CD4-positive, CD25-positive, alpha-beta regulatory T cell (primary cell): ENCODE measurements around the gene CPE. TPM values are rescaled to one million over a fixed set of nuclear protein-coding genes. Genes with fewer than 3 reads are reported as not detected.

Experiments
- ATAC-seq, 2 donors: fragments of 150-1000 bp; cut with Tn5 transposase; one replicate each; pipeline ENCODE4 v1.10.0; 2021; ENCODE audit warnings: low read depth in 2 of 2, moderate number of reproducible peaks in 2 of 2, moderate library complexity in 1 of 2
- DNase-seq, 3 donors: peaks; one replicate each; pipeline versions ENCODE4 v3.0.0 to v3.0.0-alpha.2; 2012 to 2022; ENCODE audit warnings: mixed read lengths in 1 of 3
- H3K27ac ChIP-seq: one replicate; pipeline ENCODE4 v1.7.0; 2013; ENCODE audit warnings: mild to moderate bottlenecking, low read length; ENCODE audit not compliant: insufficient read depth, poor library complexity, severe bottlenecking
- H3K27me3 ChIP-seq: one replicate; pipeline ENCODE4 v1.7.0; 2013; ENCODE audit warnings: low read length; ENCODE audit not compliant: control insufficient read depth, insufficient read depth
- H3K36me3 ChIP-seq: one replicate; pipeline ENCODE4 v1.7.0; 2013; ENCODE audit warnings: mild to moderate bottlenecking, low read length, moderate library complexity; ENCODE audit not compliant: control insufficient read depth, insufficient read depth
- H3K4me1 ChIP-seq: 2 replicates; pipeline ENCODE4 v1.7.0; 2013; ENCODE audit warnings: mild to moderate bottlenecking, low read length; ENCODE audit not compliant: insufficient read depth, control insufficient read depth, poor library complexity, severe bottlenecking
- H3K4me3 ChIP-seq: one replicate; pipeline ENCODE4 v1.7.0; 2013; ENCODE audit warnings: low read depth, mild to moderate bottlenecking, low read length, moderate library complexity
- H3K9me3 ChIP-seq, 2 experiments: 1 replicate in 1 of 2; 2 replicates in 1 of 2; pipeline ENCODE4 v1.7.0; 2013; ENCODE audit warnings: low read length in 2 of 2, mild to moderate bottlenecking in 1 of 2, moderate library complexity in 1 of 2; ENCODE audit not compliant: control insufficient read depth in 2 of 2
- H3K27ac Mint-ChIP-seq, 3 donors: one replicate each; pipeline ENCODE4 v1.8.0; 2020 to 2022; ENCODE audit warnings: mild to moderate bottlenecking in 3 of 3, mixed read lengths in 3 of 3, moderate library complexity in 2 of 3
- H3K27me3 Mint-ChIP-seq: one replicate; pipeline ENCODE4 v1.8.0; 2022; ENCODE audit warnings: mild to moderate bottlenecking, mixed read lengths
- H3K36me3 Mint-ChIP-seq: one replicate; pipeline ENCODE4 v1.8.0; 2020; ENCODE audit warnings: mixed read lengths
- H3K4me1 Mint-ChIP-seq, 4 donors: one replicate each; pipeline ENCODE4 v1.8.0; 2020 to 2022; ENCODE audit warnings: mixed read lengths in 4 of 4, mild to moderate bottlenecking in 1 of 4
- H3K4me3 Mint-ChIP-seq, 4 donors: one replicate each; pipeline ENCODE4 v1.8.0; 2020 to 2022; ENCODE audit warnings: mild to moderate bottlenecking in 4 of 4, mixed read lengths in 4 of 4, moderate library complexity in 3 of 4
- H3K9me3 Mint-ChIP-seq, 7 donors: one replicate each; pipeline ENCODE4 v1.8.0; 2020 to 2022; ENCODE audit warnings: mixed read lengths in 7 of 7, mild to moderate bottlenecking in 3 of 7, moderate library complexity in 2 of 7
- polyA plus RNA-seq, 4 donors: library from polyadenylated mRNA; unstranded; fragments of 300-500 nt; fragmentation: Illumina TruSeq; gene quantifications; one replicate each; pipeline ENCODE4 v1.2.3, GENCODE V29; 2021
- total RNA-seq: library from RNA; stranded (reverse); gene quantifications from one replicate; pipeline ENCODE4 v1.2.3, GENCODE V29; 2022

Gene CPE
- total and polyA plus RNA-seq, 5 donors from 2014 or later: 1.6 to 4.6 (median 2.6) TPM

- no peak for ATAC-seq
Measured at GRCh38 chr4:165359506-165359905, 19.3 kb upstream of the CPE start.

DNA sequence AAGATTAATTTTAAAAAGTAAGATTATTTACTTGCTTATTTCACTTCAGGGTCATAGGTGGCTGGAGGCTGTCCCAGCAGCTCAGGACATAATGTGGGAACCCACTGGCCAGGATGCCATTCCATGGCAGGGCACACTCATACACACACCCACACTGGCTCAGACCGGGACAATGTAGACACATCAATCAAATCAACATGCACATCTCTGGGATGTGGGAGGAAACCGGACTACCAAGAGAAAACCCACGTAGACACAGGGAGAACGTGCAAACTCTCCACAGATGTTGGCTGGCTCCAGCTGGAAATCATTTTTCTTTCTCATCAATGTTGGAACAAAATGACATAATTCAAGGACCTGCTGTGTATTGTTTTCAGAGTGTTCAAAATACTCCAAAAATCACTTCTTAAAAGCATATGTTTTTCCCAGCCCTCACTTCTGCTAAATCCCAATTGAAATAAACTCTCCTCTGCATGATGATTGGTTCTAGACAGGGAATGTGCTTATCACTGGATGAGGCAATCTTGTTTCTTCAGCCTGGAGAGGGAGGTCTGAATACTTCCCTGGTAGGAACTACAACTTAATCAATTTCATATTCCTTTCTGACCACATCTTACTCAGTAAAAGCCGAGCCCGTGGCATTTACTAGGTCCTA, 18.6 kb upstream of the CPE start:
- Histone ChIP-seq H3K36me3 (no peaks in the 10 kb centered on the region), H3K4me1 (no peaks in the 10 kb centered on the region), H3K9me3 (no peaks in the 10 kb centered on the region), H3K4me3 (no peak overlapping the region), H3K27ac (no peak overlapping the region), H3K27me3 (peaks cover 10% of the 10 kb centered on the region)
- peaks cover 0 to 1% (median 0%) of the 10 kb centered on the region in 7 donors for H3K9me3 Mint-ChIP-seq
- ATAC-seq: no peak
- no peak overlapping the region for H3K4me3 Mint-ChIP-seq
- no peak overlapping the region for H3K27ac Mint-ChIP-seq
- H3K27me3 Mint-ChIP-seq: peaks cover 28% of the 10 kb centered on the region
- H3K36me3 Mint-ChIP-seq: no peaks in the 10 kb centered on the region
- no peaks in the 10 kb centered on the region for H3K4me1 Mint-ChIP-seq
- DNase-seq: no peak

More at GRCh38 chr4:165359506-165359905, 19.3 kb upstream of the CPE start:
- peaks cover 10% of the 10 kb centered on the region for H3K27me3 ChIP-seq
- H3K4me1 ChIP-seq: no peaks in the 10 kb centered on the region
- Mint-ChIP-seq H3K4me1 (no peaks in the 10 kb centered on the region), H3K36me3 (no peaks in the 10 kb centered on the region), H3K9me3 (peaks cover 0 to 1% (median 0%) of the 10 kb centered on the region in 7 donors), H3K27me3 (peaks cover 28% of the 10 kb centered on the region), H3K27ac (no peak overlapping the region), H3K4me3 (no peak overlapping the region)
- no peak overlapping the region for H3K27ac ChIP-seq
- no peaks in the 10 kb centered on the region for H3K9me3 ChIP-seq
- no peak for DNase-seq
- H3K36me3 ChIP-seq: no peaks in the 10 kb centered on the region
- no peak overlapping the region for H3K4me3 ChIP-seq

GRCh38 chr4:165360985-165361670, 17.7 kb upstream of the CPE start:
- Mint-ChIP-seq H3K4me1 (no peaks in the 10 kb centered on the region), H3K9me3 (peaks cover 0 to 1% (median 0%) of the 10 kb centered on the region in 7 donors), H3K27me3 (peaks cover 21% of the 10 kb centered on the region), H3K27ac (no peak overlapping the region), H3K36me3 (no peaks in the 10 kb centered on the region), H3K4me3 (no peak overlapping the region)
- Histone ChIP-seq H3K9me3 (no peaks in the 10 kb centered on the region), H3K27ac (no peak overlapping the region), H3K27me3 (peaks cover 10% of the 10 kb centered on the region), H3K36me3 (no peaks in the 10 kb centered on the region), H3K4me3 (no peak overlapping the region), H3K4me1 (no peaks in the 10 kb centered on the region)
- ATAC-seq (no peak), DNase-seq (no peak)

DNA sequence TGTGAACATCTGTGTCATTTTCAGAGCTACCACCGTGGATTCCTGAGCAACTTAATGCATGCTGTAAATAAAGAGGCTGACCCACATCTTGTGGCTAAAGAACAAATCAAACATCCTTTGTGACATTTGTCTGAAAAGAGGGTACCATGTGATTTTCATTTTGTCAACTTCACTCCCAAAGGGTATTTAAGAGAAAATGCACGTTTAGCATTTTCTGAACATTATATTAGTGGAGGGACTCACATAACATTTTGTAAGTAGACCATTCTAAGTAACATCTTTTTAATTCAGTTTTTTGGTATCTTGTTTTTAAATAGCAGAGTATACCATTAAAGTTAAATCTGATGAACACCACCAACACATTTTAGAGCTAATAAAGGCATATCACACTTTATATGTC, 17.0 kb upstream of the CPE start:
- Mint-ChIP-seq H3K27me3 (peaks cover 21% of the 10 kb centered on the region), H3K27ac (no peak overlapping the region), H3K4me3 (no peak overlapping the region), H3K9me3 (peaks cover 0 to 1% (median 0%) of the 10 kb centered on the region in 7 donors), H3K36me3 (no peaks in the 10 kb centered on the region), H3K4me1 (no peaks in the 10 kb centered on the region)
- no peaks in the 10 kb centered on the region for H3K36me3 ChIP-seq
- DNase-seq (no peak), ATAC-seq (no peak)
- H3K4me3 ChIP-seq: no peak overlapping the region
- H3K4me1 ChIP-seq: no peaks in the 10 kb centered on the region
- peaks cover 10% of the 10 kb centered on the region for H3K27me3 ChIP-seq
- no peaks in the 10 kb centered on the region for H3K9me3 ChIP-seq
- no peak overlapping the region for H3K27ac ChIP-seq

DNA sequence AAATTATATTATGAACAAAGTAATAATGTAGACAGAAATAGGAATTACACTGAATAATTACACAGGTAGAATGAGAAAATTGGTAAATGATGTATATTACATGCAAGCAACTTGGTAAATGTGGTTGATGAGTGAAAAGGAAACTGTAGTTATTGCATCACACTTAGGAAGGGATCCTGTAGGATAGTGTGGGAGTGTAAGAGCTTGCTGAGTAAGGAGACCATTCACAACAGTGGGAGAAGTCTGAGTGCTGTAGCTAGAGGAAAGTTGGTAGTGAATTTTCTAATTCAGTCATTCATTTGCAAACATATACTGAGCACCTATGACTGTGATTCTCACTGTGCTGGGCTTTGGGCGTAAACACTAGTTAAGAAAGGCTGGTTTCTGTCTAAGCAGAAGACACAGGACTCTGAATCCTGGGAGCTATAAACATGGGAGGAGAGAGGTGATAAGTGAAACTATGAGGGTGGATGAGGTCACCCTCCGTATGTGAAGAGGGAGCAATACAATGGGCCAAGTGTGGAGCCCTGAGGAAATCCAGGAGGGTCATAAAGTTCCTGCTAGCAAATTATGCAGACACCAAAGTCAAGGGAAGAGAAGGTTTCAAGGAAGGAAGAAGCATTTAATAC, 14.2 kb upstream of the CPE start:
- Mint-ChIP-seq H3K36me3 (no peaks in the 10 kb centered on the region), H3K9me3 (peaks cover 0 to 1% (median 0%) of the 10 kb centered on the region in 7 donors), H3K4me3 (no peak overlapping the region), H3K27ac (no peak overlapping the region), H3K4me1 (no peaks in the 10 kb centered on the region), H3K27me3 (peaks cover 6% of the 10 kb centered on the region)
- Histone ChIP-seq H3K9me3 (no peaks in the 10 kb centered on the region), H3K36me3 (no peaks in the 10 kb centered on the region), H3K4me1 (no peaks in the 10 kb centered on the region), H3K27me3 (peaks cover 7% of the 10 kb centered on the region), H3K4me3 (no peak overlapping the region), H3K27ac (no peak overlapping the region)
- ATAC-seq: no peak
- no peak for DNase-seq

DNA sequence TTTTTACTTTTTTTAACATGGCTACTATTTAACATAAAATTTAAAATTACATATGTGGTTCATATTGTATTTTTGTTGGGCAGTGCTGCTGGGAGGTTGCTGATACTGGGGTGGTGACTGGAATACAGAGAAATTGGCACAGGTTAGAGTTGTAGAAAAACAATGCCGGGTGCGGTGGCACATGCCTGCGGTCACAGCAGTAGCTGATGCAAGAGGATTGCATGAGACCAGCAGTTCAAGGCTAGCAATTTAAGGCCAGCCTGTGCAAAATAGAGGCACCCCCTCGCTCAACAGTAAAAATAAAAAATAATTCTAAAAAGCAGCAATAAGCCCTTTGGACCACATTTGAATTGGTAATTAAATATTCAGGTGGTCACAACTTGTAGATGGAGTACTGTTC, 11.8 kb upstream of the CPE start:
- DNase-seq (no peak), ATAC-seq (no peak)
- no peaks in the 10 kb centered on the region for H3K36me3 ChIP-seq
- H3K9me3 ChIP-seq: no peaks in the 10 kb centered on the region
- no peak overlapping the region for H3K4me3 Mint-ChIP-seq
- no peaks in the 10 kb centered on the region for H3K4me1 Mint-ChIP-seq
- no peak overlapping the region for H3K27ac Mint-ChIP-seq
- no peak overlapping the region for H3K4me3 ChIP-seq
- no peaks in the 10 kb centered on the region for H3K4me1 ChIP-seq
- peaks cover 0 to 3% (median 0%) of the 10 kb centered on the region in 7 donors for H3K9me3 Mint-ChIP-seq
- H3K27ac ChIP-seq: no peak overlapping the region
- peaks cover 6% of the 10 kb centered on the region for H3K27me3 Mint-ChIP-seq
- no peaks in the 10 kb centered on the region for H3K36me3 Mint-ChIP-seq
- peaks cover 5% of the 10 kb centered on the region for H3K27me3 ChIP-seq

DNA sequence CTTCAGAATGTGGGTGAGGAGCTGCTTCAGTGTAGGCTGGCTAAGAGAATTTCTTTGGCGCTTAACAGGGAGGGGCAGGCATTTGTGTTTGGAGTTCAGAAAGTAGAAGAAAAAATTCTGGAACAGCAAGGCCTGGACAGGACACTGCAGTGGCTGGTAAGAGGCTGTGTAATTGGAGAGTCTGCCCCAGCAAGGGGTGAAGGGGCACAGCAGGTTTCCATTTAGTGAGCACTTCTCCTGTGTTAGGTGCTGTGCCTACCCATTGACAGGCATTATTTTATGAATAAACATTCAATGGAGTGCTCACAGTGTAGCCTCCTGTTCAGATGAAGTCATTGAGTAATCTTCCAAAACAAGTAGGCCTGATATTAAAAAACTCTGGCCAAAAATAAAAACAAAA, 10.7 kb upstream of the CPE start:
- Histone ChIP-seq H3K4me1 (no peaks in the 10 kb centered on the region), H3K9me3 (no peaks in the 10 kb centered on the region), H3K27ac (no peak overlapping the region), H3K36me3 (no peaks in the 10 kb centered on the region), H3K27me3 (peaks cover 3% of the 10 kb centered on the region), H3K4me3 (no peak overlapping the region)
- DNase-seq: no peak
- Mint-ChIP-seq H3K9me3 (peaks cover 0 to 2% (median 0%) of the 10 kb centered on the region in 7 donors), H3K4me3 (no peak overlapping the region), H3K4me1 (no peaks in the 10 kb centered on the region), H3K27ac (no peak overlapping the region), H3K36me3 (no peaks in the 10 kb centered on the region), H3K27me3 (peaks cover 11% of the 10 kb centered on the region)
- ATAC-seq: no peak
